Left lung (tissue), 10 donors: Measurements from ENCODE around the gene ODAD4. TPM values are rescaled to one million over a fixed set of nuclear protein-coding genes. Genes with fewer than 3 reads are reported as not detected.
A peak's percentile ranks its signal among the peaks of the same experiment; 100 is the strongest.
"Not testable (repeated sequence)": the region's sequence is repeated elsewhere in the genome, so short reads cannot be mapped to it uniquely, and the experiment has no call there.

ENCODE experiments used
- ATAC-seq: fragments of 200-7000 bp; cut with Tn5 transposase; one replicate; pipeline ENCODE4 v1.9.1; 2020; ENCODE audit warnings: moderate library complexity
- DNase-seq, 4 donors: peaks; one replicate each; pipeline ENCODE4 v3.0.0-alpha.2; 2013 to 2020
- H3K27ac ChIP-seq, 2 donors: fragments of 200-600 bp; sonication (generic) in 1 of 2; one replicate each; pipeline versions ENCODE4 v1.5.0 to v1.8.0; 2020 to 2021
- H3K27me3 ChIP-seq, 2 donors: fragments of 200-600 bp; sonication (generic) in 1 of 2; one replicate each; pipeline versions ENCODE4 v1.5.0 to v1.8.0; 2020 to 2021
- H3K36me3 ChIP-seq, 2 donors: fragments of 200-600 bp; sonication (generic) in 1 of 2; one replicate each; pipeline versions ENCODE4 v1.5.0 to v1.8.0; 2020 to 2021
- H3K4me1 ChIP-seq, 2 donors: fragments of 200-600 bp; one replicate each; pipeline ENCODE4 v1.8.0; 2021
- H3K4me3 ChIP-seq, 2 donors: fragments of 200-600 bp; sonication (generic) in 1 of 2; one replicate each; pipeline versions ENCODE4 v1.5.0 to v1.8.0; 2020 to 2021; ENCODE audit warnings: mild to moderate bottlenecking in 1 of 2
- H3K9me3 ChIP-seq, 2 donors: fragments of 200-600 bp; sonication (generic) in 1 of 2; one replicate each; pipeline versions ENCODE4 v1.5.0 to v1.8.0; 2020 to 2021
- CTCF ChIP-seq, 2 donors: fragments of 200-600 bp; sonication (generic) in 1 of 2; IDR thresholded peaks; one replicate each; pipeline versions ENCODE4 v1.5.0 to v1.8.0; 2021; ENCODE audit warnings: antibody characterized with exemption in 2 of 2
- intact Hi-C, 2 donors: fragments of 100-400 bp; cut with DNase I; formaldehyde crosslinking; loops; one replicate each; pipeline versions ENCODE4 v1.11.2 to v1.14.2; 2022
- polyA plus RNA-seq, 6 donors: library from polyadenylated mRNA; unstranded; fragments of 120-200 nt; gene quantifications; one replicate each; pipeline ENCODE4 v1.2.1, GENCODE V29; 2013; ENCODE audit not compliant: insufficient read length in 6 of 6
- total RNA-seq, 2 donors: library from RNA; stranded (reverse); fragmentation: NEBNext Ultra II Directional; extraction: Animal tissue kit (Norgen Biotek cat#: 25700); gene quantifications; one replicate each; pipeline ENCODE4 v1.2.1, GENCODE V29; 2021
- donor health status: DM: no; HTN: yes; CAD: no.
- donor health status: DM: no; HTN: no; CAD: no.

Gene ODAD4
- total and polyA plus RNA-seq, 8 donors = 0.73 to 7.8 (median 5.6) TPM

- no peak overlapping the region for H3K4me3 ChIP-seq
- H3K27ac ChIP-seq = no peak overlapping the region
- peaks cover 0 to 5% of the 10 kb centered on the region in 2 donors for H3K36me3 ChIP-seq
- TF ChIP-seq CTCF (IDR thresholded peaks at IDR 0.05) = no peak
- intact Hi-C loops = no loop called here
- ATAC-seq (no peak), DNase-seq (no peak)
- H3K27me3 ChIP-seq = no peaks in the 10 kb centered on the region
- peaks cover 17 to 33% of the 10 kb centered on the region in 2 donors for H3K4me1 ChIP-seq
- no peaks in the 10 kb centered on the region for H3K9me3 ChIP-seq
Observed at GRCh38 chr17:41920580-41920955, 9.8 kb upstream of the ODAD4 start.

GRCh38 chr17:41925991-41926590 is 4.3 kb upstream of the ODAD4 start:
- no peak for ATAC-seq
- Histone ChIP-seq H3K27ac (no peak overlapping the region), H3K4me1 (peaks cover 0 to 16% of the 10 kb centered on the region in 2 donors), H3K4me3 (no peak overlapping the region), H3K9me3 (no peaks in the 10 kb centered on the region), H3K36me3 (no peaks in the 10 kb centered on the region), H3K27me3 (no peaks in the 10 kb centered on the region)
- no peak for TF ChIP-seq CTCF (IDR thresholded peaks at IDR 0.05)
- no peak for DNase-seq
- intact Hi-C loops = no loop called here

- no peaks in the 10 kb centered on the region for H3K27me3 ChIP-seq
- H3K4me1 ChIP-seq = peaks cover 0 to 40% of the 10 kb centered on the region in 2 donors
- H3K27ac ChIP-seq = no peak overlapping the region
- ATAC-seq (no peak), DNase-seq (peak in 1 of 4 donors; percentile 8)
- TF ChIP-seq CTCF (IDR thresholded peaks at IDR 0.05) = no peak
- H3K4me3 ChIP-seq = no peak overlapping the region
- intact Hi-C loops = no loop called here
- H3K9me3 ChIP-seq = no peaks in the 10 kb centered on the region
- H3K36me3 ChIP-seq = no peaks in the 10 kb centered on the region
Observed at GRCh38 chr17:41928693-41929251, 1.6 kb upstream of the ODAD4 start.

- H3K36me3 ChIP-seq, intact Hi-C loops, H3K27me3 ChIP-seq, H3K9me3 ChIP-seq, ATAC-seq: not testable (repeated sequence)
- Histone ChIP-seq H3K4me3 (peak overlapping the region; percentile 45 to 55), H3K4me1 (peaks cover 0 to 40% of the 10 kb centered on the region in 2 donors), H3K27ac (peak overlapping the region; percentile 88 to 93)
- peak in 1 of 4 donors; percentile 42 for DNase-seq
Observed at GRCh38 chr17:41930833-41931156, 378 bp downstream of the ODAD4 start.

- peak in 1 of 4 donors; percentile 22 for DNase-seq
- intact Hi-C loops, H3K4me3 ChIP-seq, H3K27me3 ChIP-seq, ATAC-seq, H3K36me3 ChIP-seq, H3K9me3 ChIP-seq, H3K27ac ChIP-seq: not testable (repeated sequence)
- peaks cover 0 to 40% of the 10 kb centered on the region in 2 donors for H3K4me1 ChIP-seq
Observed at GRCh38 chr17:41931715-41932114, 1.3 kb downstream of the ODAD4 start.

GRCh38 chr17:41932816-41933389 is 2.5 kb downstream of the ODAD4 start:
- Histone ChIP-seq H3K27ac (peak overlapping the region in 1 of 2 donors; percentile 76), H3K9me3 (no peaks in the 10 kb centered on the region), H3K4me1 (peaks cover 0 to 40% of the 10 kb centered on the region in 2 donors), H3K27me3 (no peaks in the 10 kb centered on the region), H3K4me3 (no peak overlapping the region), H3K36me3 (no peaks in the 10 kb centered on the region)
- DNase-seq = no peak
- no peak for TF ChIP-seq CTCF (IDR thresholded peaks at IDR 0.05)
- intact Hi-C loops = no loop called here
- ATAC-seq = no peak
